ENCODE data around the gene OTOP2. TPM values are rescaled to one million over a fixed set of nuclear protein-coding genes. Genes with fewer than 3 reads are reported as not detected.
A peak's percentile ranks its signal among the peaks of the same experiment; 100 is the strongest.

Gene OTOP2
- polyA plus RNA-seq, 3 donors = 0.05 TPM; not detected in 2

DNA sequence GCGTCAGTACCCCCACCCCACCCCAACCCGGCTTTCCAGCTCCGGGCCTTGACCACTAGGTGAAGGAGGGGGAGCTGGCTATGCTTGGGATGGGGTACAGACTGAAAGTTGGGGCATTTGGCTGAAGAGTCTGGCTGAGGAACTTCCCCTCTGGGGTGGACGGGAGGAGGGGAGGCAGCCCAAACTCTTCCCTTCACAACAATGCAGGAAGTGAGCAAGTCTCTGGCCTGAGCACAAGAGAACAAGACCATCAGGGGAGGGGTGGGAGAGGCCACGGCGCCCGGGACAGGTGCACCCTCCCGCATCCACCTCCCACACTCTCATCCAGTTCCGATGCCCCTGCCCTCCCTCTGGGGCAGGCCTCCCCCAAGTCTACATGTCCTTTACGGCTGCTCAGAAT lies 6.6 kb upstream of the OTOP2 start:
- WGBS (ENCODE audit: insufficient coverage) = 9% methylated on average over 5 of the region's 10 CpGs
- H3K27me3 Mint-ChIP-seq (ENCODE audit: low read depth in 3 of 3) = peaks cover 30 to 36% (median 36%) of the 10 kb centered on the region in 3 donors
- intact Hi-C loops (cut with micrococcal nuclease) = no loop called here
- Histone ChIP-seq H3K4me1 (ENCODE audit: control insufficient read depth in 1 of 2, insufficient read depth in 2 of 2, low read length in 2 of 2) (peaks cover 22 to 39% of the 10 kb centered on the region in 2 donors), H3K27me3 (ENCODE audit: control insufficient read depth in 2 of 2, insufficient read depth in 2 of 2, low read length in 2 of 2) (peaks cover 10 to 33% of the 10 kb centered on the region in 2 donors), H2AFZ (ENCODE audit: insufficient read depth, low read depth, low read length, poor library complexity, severe bottlenecking) (peak overlapping the region; percentile 79), H3K36me3 (replicated peaks in 1 of 2; ENCODE audit: control insufficient read depth in 1 of 2, insufficient read depth in 2 of 2, low read length in 2 of 2) (no peaks in the 10 kb centered on the region), H3K4me2 (replicated peaks; ENCODE audit: extremely low read depth, low read length, poor library complexity, severe bottlenecking) (peak overlapping the region; percentile 72), H3K9me3 (replicated peaks in 1 of 2; ENCODE audit: control insufficient read depth in 1 of 2, insufficient read depth in 1 of 2, low read length in 2 of 2) (peaks cover 2 to 5% of the 10 kb centered on the region in 2 donors), H3K27ac (ENCODE audit: low read depth in 1 of 2, low read length in 2 of 2) (peak overlapping the region in 1 of 2 donors; percentile 51), H3K4me3 (replicated peaks in 1 of 3; ENCODE audit: low read depth in 2 of 3, low read length in 3 of 3) (peak overlapping the region in 1 of 3 experiments; percentile 62), H4K20me1 (ENCODE audit: insufficient read depth, low read length) (no peaks in the 10 kb centered on the region), H3K9ac (ENCODE audit: insufficient read depth, low read length, poor library complexity, severe bottlenecking) (peak overlapping the region; percentile 40), H3K79me2 (ENCODE audit: insufficient read depth, low read length) (no peaks in the 10 kb centered on the region)
- peak overlapping the region in 2 of 7 donors; percentile 15 to 63 for H3K27ac Mint-ChIP-seq
- TF ChIP-seq, protein P1, sequence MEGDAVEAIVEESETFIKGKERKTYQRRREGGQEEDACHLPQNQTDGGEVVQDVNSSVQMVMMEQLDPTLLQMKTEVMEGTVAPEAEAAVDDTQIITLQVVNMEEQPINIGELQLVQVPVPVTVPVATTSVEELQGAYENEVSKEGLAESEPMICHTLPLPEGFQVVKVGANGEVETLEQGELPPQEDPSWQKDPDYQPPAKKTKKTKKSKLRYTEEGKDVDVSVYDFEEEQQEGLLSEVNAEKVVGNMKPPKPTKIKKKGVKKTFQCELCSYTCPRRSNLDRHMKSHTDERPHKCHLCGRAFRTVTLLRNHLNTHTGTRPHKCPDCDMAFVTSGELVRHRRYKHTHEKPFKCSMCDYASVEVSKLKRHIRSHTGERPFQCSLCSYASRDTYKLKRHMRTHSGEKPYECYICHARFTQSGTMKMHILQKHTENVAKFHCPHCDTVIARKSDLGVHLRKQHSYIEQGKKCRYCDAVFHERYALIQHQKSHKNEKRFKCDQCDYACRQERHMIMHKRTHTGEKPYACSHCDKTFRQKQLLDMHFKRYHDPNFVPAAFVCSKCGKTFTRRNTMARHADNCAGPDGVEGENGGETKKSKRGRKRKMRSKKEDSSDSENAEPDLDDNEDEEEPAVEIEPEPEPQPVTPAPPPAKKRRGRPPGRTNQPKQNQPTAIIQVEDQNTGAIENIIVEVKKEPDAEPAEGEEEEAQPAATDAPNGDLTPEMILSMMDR (IDR thresholded peaks at IDR 0.05) = no peak
- H3K9me3 Mint-ChIP-seq = peaks cover 5 to 10% (median 7%) of the 10 kb centered on the region in 7 donors
- peaks cover 25% of the 10 kb centered on the region for H3K4me1 Mint-ChIP-seq
- peak; percentile 62 to 74 (median 63) for DNase-seq
- peaks cover 0 to 4% of the 10 kb centered on the region in 2 donors for H3K36me3 Mint-ChIP-seq
- H3K4me3 Mint-ChIP-seq = peak overlapping the region; percentile 41 to 71

DNA sequence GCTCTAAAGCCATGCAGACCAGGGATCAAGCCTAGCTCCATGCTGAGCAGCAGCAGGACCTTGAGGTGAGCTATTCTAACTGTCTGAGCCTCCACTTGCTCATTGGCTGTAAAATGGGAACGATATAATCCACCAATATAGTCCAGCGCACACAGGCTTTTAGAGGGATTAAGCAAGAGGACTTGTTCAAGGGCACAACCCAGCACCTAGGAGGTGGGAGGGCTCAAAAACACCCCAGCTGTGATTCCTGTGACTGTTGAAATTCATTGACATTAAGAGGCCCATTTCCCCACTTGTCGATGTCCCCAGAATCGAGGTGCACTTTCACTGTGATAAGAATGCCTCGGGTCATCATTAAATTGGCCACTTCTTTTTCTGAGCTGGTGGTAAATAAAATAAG lies 5.2 kb upstream of the OTOP2 start:
- H3K27ac ChIP-seq (ENCODE audit: low read depth in 1 of 2, low read length in 2 of 2) = no peak overlapping the region
- peaks cover 15 to 42% of the 10 kb centered on the region in 2 donors for H3K27me3 ChIP-seq (ENCODE audit: control insufficient read depth in 2 of 2, insufficient read depth in 2 of 2, low read length in 2 of 2)
- WGBS (ENCODE audit: insufficient coverage) = 100% methylated on average over 1 of the region's 5 CpGs
- H2AFZ ChIP-seq (ENCODE audit: insufficient read depth, low read depth, low read length, poor library complexity, severe bottlenecking) = no peak overlapping the region
- H3K36me3 ChIP-seq (replicated peaks in 1 of 2; ENCODE audit: control insufficient read depth in 1 of 2, insufficient read depth in 2 of 2, low read length in 2 of 2) = no peaks in the 10 kb centered on the region
- H3K79me2 ChIP-seq (ENCODE audit: insufficient read depth, low read length) = no peaks in the 10 kb centered on the region
- peaks cover 3 to 7% of the 10 kb centered on the region in 2 donors for H3K9me3 ChIP-seq (replicated peaks in 1 of 2; ENCODE audit: control insufficient read depth in 1 of 2, insufficient read depth in 1 of 2, low read length in 2 of 2)
- peaks cover 0 to 3% of the 10 kb centered on the region in 2 donors for H3K36me3 Mint-ChIP-seq
- intact Hi-C loops (cut with micrococcal nuclease) = no loop called here
- H3K4me3 ChIP-seq (replicated peaks in 1 of 3; ENCODE audit: low read depth in 2 of 3, low read length in 3 of 3) = no peak overlapping the region
- H3K27me3 Mint-ChIP-seq (ENCODE audit: low read depth in 3 of 3) = peaks cover 39 to 51% (median 43%) of the 10 kb centered on the region in 3 donors
- H3K27ac Mint-ChIP-seq = peak overlapping the region in 1 of 7 donors; percentile 50
- H3K9me3 Mint-ChIP-seq = peaks cover 2 to 10% (median 4%) of the 10 kb centered on the region in 7 donors
- DNase-seq = no peak
- no peak overlapping the region for H3K4me2 ChIP-seq (replicated peaks; ENCODE audit: extremely low read depth, low read length, poor library complexity, severe bottlenecking)
- peaks cover 35 to 53% of the 10 kb centered on the region in 2 donors for H3K4me1 ChIP-seq (ENCODE audit: control insufficient read depth in 1 of 2, insufficient read depth in 2 of 2, low read length in 2 of 2)
- H3K9ac ChIP-seq (ENCODE audit: insufficient read depth, low read length, poor library complexity, severe bottlenecking) = no peak overlapping the region
- peaks cover 36% of the 10 kb centered on the region for H3K4me1 Mint-ChIP-seq
- H3K4me3 Mint-ChIP-seq = peak overlapping the region in 1 of 2 donors; percentile 46
- no peaks in the 10 kb centered on the region for H4K20me1 ChIP-seq (ENCODE audit: insufficient read depth, low read length)
- TF ChIP-seq, protein P1 (IDR thresholded peaks at IDR 0.05) = no peak
